Ishikawa (cell line): Measurements from ENCODE around the gene ASB16.

Experiments used
- CEBPB ChIP-seq: IDR thresholded peaks from 2 replicates; pipeline ENCODE4 v1.6.1; 2012
- CREB1 ChIP-seq: IDR thresholded peaks from 2 replicates; pipeline ENCODE4 v1.6.1; 2012; ENCODE audit warnings: low read depth
- EGR1 ChIP-seq: IDR thresholded peaks from 2 replicates; pipeline ENCODE4 v1.6.1; 2012
- EP300 ChIP-seq: IDR thresholded peaks from 2 replicates; pipeline ENCODE4 v1.6.1; 2012; ENCODE audit warnings: borderline replicate concordance
- FOXM1 ChIP-seq: IDR thresholded peaks from 2 replicates; pipeline ENCODE4 v1.6.1; 2012; ENCODE audit warnings: low read depth, borderline replicate concordance
- NFIC ChIP-seq: IDR thresholded peaks from 2 replicates; pipeline ENCODE4 v1.6.1; 2012
- RAD21 ChIP-seq: IDR thresholded peaks from 2 replicates; pipeline ENCODE4 v1.6.1; 2012; ENCODE audit warnings: low read depth
- REST ChIP-seq: IDR thresholded peaks from 2 replicates; pipeline ENCODE4 v1.6.1; 2012; ENCODE audit warnings: low read depth, mild to moderate bottlenecking
- TAF1 ChIP-seq: IDR thresholded peaks from 2 replicates; pipeline ENCODE4 v1.6.1; 2012; ENCODE audit warnings: low read depth, mild to moderate bottlenecking
- TCF12 ChIP-seq: IDR thresholded peaks from 2 replicates; pipeline ENCODE4 v1.6.1; 2012; ENCODE audit warnings: low read depth
- TEAD4 ChIP-seq: IDR thresholded peaks from 2 replicates; pipeline ENCODE4 v1.6.1; 2012
- USF1 ChIP-seq: IDR thresholded peaks from 2 replicates; pipeline ENCODE4 v1.6.1; 2012
- YY1 ChIP-seq: IDR thresholded peaks from 2 replicates; pipeline ENCODE4 v1.6.1; 2012; ENCODE audit warnings: low read depth
- ZBTB7A ChIP-seq: IDR thresholded peaks from 2 replicates; pipeline ENCODE4 v1.6.1; 2012; ENCODE audit warnings: low read depth
- TF ChIP-seq, protein P1 (sequence below): IDR thresholded peaks from 2 replicates; pipeline ENCODE4 v1.6.1; 2012

The ASB16 gene, protein sequence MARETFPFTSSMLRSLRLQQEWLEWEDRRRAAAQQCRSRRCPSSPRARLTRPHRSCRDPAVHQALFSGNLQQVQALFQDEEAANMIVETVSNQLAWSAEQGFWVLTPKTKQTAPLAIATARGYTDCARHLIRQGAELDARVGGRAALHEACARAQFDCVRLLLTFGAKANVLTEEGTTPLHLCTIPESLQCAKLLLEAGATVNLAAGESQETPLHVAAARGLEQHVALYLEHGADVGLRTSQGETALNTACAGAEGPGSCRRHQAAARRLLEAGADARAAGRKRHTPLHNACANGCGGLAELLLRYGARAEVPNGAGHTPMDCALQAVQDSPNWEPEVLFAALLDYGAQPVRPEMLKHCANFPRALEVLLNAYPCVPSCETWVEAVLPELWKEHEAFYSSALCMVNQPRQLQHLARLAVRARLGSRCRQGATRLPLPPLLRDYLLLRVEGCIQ

GRCh38 chr17:44170499-44171201, at the start of gene ASB16:
ASB16 (plus strand) TSS chr17:44170704; CDS start chr17:44170790, 86 bp downstream.
- TF ChIP-seq, protein P1, sequence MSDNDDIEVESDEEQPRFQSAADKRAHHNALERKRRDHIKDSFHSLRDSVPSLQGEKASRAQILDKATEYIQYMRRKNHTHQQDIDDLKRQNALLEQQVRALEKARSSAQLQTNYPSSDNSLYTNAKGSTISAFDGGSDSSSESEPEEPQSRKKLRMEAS, result no peak
- no peak for TF ChIP-seq USF1
- no peak for TF ChIP-seq CEBPB
- no peak for TF ChIP-seq TEAD4
- no peak for TF ChIP-seq NFIC
- TF ChIP-seq TCF12, result no peak
- TF ChIP-seq RAD21, result no peak
- TF ChIP-seq FOXM1, result no peak
- TF ChIP-seq EP300, result no peak

DNA sequence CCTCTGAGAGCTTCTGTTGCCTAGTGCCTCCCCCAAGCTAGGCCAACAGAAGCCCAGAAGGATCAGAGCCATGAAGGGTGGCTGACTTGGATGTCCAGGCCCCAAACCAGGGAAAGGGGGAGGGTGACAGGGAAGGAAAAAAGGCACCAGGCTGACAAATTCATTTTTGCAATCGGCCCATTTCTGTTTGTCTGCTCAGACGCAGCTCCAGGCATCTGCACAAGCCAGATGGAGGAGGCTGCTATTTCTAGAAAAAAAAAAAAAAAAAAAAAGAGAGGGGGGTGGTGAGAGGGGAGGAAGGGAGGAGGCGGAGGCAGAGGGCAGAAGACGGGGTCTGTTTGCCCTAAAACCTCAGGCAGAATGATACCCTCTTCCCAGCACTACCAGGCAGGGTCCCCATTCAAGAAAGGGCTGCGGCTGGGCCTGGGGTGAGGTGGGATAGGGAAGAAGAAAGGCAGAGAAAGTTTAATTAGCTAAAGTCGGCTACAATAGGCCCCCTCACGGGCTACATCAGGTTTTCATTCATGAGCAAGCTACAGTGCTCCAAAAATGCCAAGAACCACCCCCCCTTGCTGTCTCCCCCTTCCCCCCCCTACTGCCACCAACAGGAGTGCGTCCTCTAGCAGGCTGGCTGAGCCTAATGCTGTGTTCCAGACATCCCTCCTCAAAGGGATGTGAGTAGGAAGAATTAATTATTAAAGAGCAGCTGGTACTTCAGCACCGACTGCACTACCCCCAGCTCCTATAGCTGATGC, 49.5 kb upstream of the ASB16 start:
- TF ChIP-seq, protein P1, result no peak
- TF ChIP-seq CEBPB (no peak), TCF12 (no peak), RAD21 (no peak), NFIC (no peak), EP300 (no peak), TEAD4 (no peak), REST (no peak), CREB1 (no peak), EGR1 (no peak), TAF1 (no peak), FOXM1 (no peak), YY1 (no peak), USF1 (no peak), ZBTB7A (no peak)

DNA sequence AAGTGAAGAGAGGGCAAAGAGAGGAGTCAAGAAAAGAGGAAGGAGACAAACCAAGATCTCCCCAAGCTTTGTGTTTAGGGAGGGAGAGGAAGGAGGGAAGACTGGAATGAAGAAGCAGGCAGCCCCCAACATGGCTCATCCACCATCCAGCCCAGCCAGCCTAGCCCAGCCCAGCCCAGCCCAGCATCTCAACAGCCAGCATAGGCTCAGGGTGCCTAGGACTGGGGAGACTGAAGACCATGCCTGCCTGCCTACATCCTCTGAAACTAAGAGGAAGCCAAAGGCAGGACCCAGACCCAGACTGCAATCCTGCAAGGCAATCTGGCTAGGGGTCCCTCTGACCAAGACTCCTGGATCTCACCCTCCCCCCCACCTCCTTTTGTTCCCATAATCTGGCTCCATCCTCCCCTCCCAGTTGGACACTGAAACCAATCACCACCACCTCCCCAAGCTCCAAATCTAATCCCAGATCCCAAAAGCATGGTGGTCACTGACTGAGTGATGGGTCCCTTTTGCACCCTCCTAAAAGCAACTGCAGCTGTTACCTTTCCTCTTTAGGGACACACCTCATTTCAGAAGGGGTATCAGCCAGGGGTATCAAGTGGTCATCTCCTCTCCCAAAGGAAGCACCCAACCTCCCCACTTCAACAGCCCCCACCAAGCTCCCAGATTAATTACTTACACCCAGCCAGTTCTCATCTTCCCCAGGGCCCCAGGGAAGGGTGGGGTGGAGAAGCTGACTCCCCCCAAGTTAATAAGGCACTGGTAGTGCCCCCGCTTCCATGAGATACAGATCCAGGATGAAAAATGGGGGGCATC, 48.3 kb upstream of the ASB16 start:
- TF ChIP-seq, protein P1, result no peak
- TF ChIP-seq TAF1 (no peak), CREB1 (no peak)

DNA sequence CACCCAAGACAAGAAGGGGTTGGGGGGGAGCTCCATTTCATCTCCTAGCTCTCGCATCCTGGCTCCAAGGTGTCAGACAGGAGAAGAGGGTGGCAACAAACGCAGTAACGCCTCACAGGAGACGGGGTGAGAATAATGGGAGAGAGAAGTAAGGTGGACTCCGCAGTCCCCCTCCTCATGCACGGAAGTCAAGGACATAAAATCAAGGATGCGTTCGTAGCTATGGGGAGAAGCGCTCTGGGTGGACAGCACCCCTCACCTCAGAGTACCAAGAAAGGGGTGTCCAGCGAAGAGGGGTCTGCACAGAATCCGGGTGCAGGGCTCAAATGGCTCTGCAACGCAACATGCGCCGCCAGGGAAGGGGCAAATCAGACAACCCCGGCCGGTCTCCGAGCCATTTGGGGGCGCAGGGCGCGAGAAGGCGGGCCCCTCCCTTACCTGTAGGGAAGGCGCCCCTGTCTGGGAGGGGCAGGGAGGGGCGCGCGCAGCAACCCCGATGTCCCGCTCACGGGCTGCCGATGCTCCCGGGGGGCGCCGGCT, 47.6 kb upstream of the ASB16 start:
- TF ChIP-seq NFIC (no peak), ZBTB7A (no peak; the same call in 1 of the 2 replicates), TAF1 (no peak), CEBPB (no peak), USF1 (no peak), YY1 (no peak)
- TF ChIP-seq, protein P1, result no peak
